Fibroblast of lung (primary cell): ENCODE measurements around the gene MPC1L. TPM values are rescaled to one million over a fixed set of nuclear protein-coding genes. Genes with fewer than 3 reads are reported as not detected.
A peak's percentile ranks its signal among the peaks of the same experiment; 100 is the strongest.

ENCODE experiments used
- DNase-seq, 2 donors: peaks; one replicate each; pipeline versions ENCODE4 v3.0.0 to v3.0.0-alpha.2; 2010; ENCODE audit warnings: low read depth in 2 of 2
- H2AFZ ChIP-seq: 2 replicates; pipeline ENCODE4 v1.5.1; 2012; ENCODE audit warnings: low read length, control low read depth, inconsistent platforms
- H3K27ac ChIP-seq: 2 replicates; pipeline ENCODE4 v1.5.1; 2011; ENCODE audit warnings: low read length, control low read depth; ENCODE audit not compliant: insufficient read depth
- H3K27me3 ChIP-seq: 2 replicates; pipeline ENCODE4 v1.5.1; 2011; ENCODE audit warnings: mild to moderate bottlenecking, low read length; ENCODE audit not compliant: control insufficient read depth, insufficient read depth
- H3K36me3 ChIP-seq: 2 replicates; pipeline ENCODE4 v1.5.1; 2011; ENCODE audit warnings: low read length; ENCODE audit not compliant: control insufficient read depth, insufficient read depth
- H3K4me1 ChIP-seq: 2 replicates; pipeline ENCODE4 v1.5.1; 2011; ENCODE audit warnings: low read length; ENCODE audit not compliant: control insufficient read depth, insufficient read depth; ENCODE audit errors: extremely low read depth
- H3K4me2 ChIP-seq: 2 replicates; pipeline ENCODE4 v1.5.1; 2011; ENCODE audit warnings: low read length, control low read depth; ENCODE audit not compliant: insufficient read depth; ENCODE audit errors: extremely low read depth
- H3K4me3 ChIP-seq, 4 experiments: fragments of 200-600 bp in 1 of 4; sonication (generic) in 1 of 4; replicated peaks in 1 of 4; 2 replicates each; pipeline ENCODE4 v1.5.1; 2011 to 2016; ENCODE audit warnings: low read length in 4 of 4, low read depth in 3 of 4, mild to moderate bottlenecking in 3 of 4, control low read depth in 2 of 4, inconsistent platforms in 1 of 4, mixed read lengths in 1 of 4; ENCODE audit not compliant: insufficient read depth in 1 of 4; ENCODE audit errors: control extremely low read depth in 1 of 4
- H3K79me2 ChIP-seq: 2 replicates; pipeline ENCODE4 v1.5.1; 2012; ENCODE audit warnings: mild to moderate bottlenecking, low read length, inconsistent platforms; ENCODE audit not compliant: control insufficient read depth, insufficient read depth
- H3K9ac ChIP-seq: 2 replicates; pipeline ENCODE4 v1.5.1; 2011; ENCODE audit warnings: mild to moderate bottlenecking, low read length, control low read depth; ENCODE audit not compliant: insufficient read depth
- H3K9me3 ChIP-seq: 2 replicates; pipeline ENCODE4 v1.5.1; 2012; ENCODE audit warnings: low read depth, low read length; ENCODE audit not compliant: control insufficient read depth, insufficient read depth
- H4K20me1 ChIP-seq: 2 replicates; pipeline ENCODE4 v1.5.1; 2011; ENCODE audit warnings: low read length; ENCODE audit not compliant: control insufficient read depth, insufficient read depth; ENCODE audit errors: extremely low read depth
- EZH2 ChIP-seq: IDR thresholded peaks from 2 replicates; pipeline ENCODE4 v1.5.1; 2012; ENCODE audit warnings: low read length, control low read depth, mild to moderate bottlenecking; ENCODE audit errors: missing control alignments
- polyA plus RNA-seq, 2 donors: library from polyadenylated mRNA; depleted of rRNA in 1 of 2; stranded (reverse) in 1 of 2; unstranded in 1 of 2; fragments of >200 nt; gene quantifications; 2 replicates each; pipeline ENCODE4 v1.2.1, GENCODE V29; 2011 to 2012; ENCODE audit warnings: missing spikeins in 1 of 2
- total RNA-seq: library from RNA; depleted of rRNA; stranded (reverse); fragments of >200 nt; gene quantifications from 2 replicates; pipeline ENCODE4 v1.2.1, GENCODE V29; 2014
- TF ChIP-seq, protein P1 (sequence below), 2 donors: IDR thresholded peaks in 1 of 2; conservative IDR thresholded peaks in 1 of 2; 1 replicate in 1 of 2; 2 replicates in 1 of 2; pipeline ENCODE4 v1.5.1; 2011 to 2012; ENCODE audit warnings: low read length in 2 of 2, control low read depth in 1 of 2, inconsistent platforms in 1 of 2, low read depth in 1 of 2, mild to moderate bottlenecking in 1 of 2

Gene MPC1L
- total and polyA plus RNA-seq, 2 donors (not counting 1 experiment from before 2014, with no cell fraction given), result not detected

DNA sequence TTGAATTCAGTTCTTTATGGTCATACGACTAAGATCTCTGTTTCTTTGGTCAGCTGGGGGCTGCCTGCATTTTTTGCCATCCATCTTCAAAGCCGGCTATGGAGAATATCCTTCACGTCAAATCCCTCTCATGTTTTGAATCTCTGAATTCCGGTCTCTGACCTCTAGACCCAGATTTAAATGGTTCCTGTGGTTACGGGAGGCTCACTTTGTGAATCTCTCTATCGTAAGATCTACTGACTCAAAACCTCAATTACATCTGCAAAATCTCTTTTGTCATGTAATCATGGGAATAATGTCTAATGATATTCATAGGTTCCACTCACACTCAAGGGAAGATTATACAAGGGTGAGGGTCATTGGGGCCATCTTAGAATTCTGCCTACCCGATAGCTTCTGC, 5.7 kb upstream of the MPC1L start:
- H3K9ac ChIP-seq, result no peak overlapping the region
- H4K20me1 ChIP-seq, result no peaks in the 10 kb centered on the region
- H2AFZ ChIP-seq, result no peak overlapping the region
- DNase-seq, result peak in 1 of 2 donors; percentile 7
- no peak overlapping the region for H3K4me2 ChIP-seq
- no peaks in the 10 kb centered on the region for H3K27me3 ChIP-seq
- no peak overlapping the region for H3K27ac ChIP-seq
- H3K9me3 ChIP-seq, result no peaks in the 10 kb centered on the region
- H3K4me1 ChIP-seq, result no peaks in the 10 kb centered on the region
- H3K36me3 ChIP-seq, result no peaks in the 10 kb centered on the region
- no peak for TF ChIP-seq EZH2
- TF ChIP-seq, protein P1, sequence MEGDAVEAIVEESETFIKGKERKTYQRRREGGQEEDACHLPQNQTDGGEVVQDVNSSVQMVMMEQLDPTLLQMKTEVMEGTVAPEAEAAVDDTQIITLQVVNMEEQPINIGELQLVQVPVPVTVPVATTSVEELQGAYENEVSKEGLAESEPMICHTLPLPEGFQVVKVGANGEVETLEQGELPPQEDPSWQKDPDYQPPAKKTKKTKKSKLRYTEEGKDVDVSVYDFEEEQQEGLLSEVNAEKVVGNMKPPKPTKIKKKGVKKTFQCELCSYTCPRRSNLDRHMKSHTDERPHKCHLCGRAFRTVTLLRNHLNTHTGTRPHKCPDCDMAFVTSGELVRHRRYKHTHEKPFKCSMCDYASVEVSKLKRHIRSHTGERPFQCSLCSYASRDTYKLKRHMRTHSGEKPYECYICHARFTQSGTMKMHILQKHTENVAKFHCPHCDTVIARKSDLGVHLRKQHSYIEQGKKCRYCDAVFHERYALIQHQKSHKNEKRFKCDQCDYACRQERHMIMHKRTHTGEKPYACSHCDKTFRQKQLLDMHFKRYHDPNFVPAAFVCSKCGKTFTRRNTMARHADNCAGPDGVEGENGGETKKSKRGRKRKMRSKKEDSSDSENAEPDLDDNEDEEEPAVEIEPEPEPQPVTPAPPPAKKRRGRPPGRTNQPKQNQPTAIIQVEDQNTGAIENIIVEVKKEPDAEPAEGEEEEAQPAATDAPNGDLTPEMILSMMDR (conservative IDR thresholded peaks at IDR 0.05 in 1 of 2, IDR thresholded peaks at IDR 0.05 in 1 of 2; ENCODE audit: low read depth in 1 of 2, low read length in 2 of 2), result no peak
- no peak overlapping the region for H3K4me3 ChIP-seq
- no peaks in the 10 kb centered on the region for H3K79me2 ChIP-seq

DNA sequence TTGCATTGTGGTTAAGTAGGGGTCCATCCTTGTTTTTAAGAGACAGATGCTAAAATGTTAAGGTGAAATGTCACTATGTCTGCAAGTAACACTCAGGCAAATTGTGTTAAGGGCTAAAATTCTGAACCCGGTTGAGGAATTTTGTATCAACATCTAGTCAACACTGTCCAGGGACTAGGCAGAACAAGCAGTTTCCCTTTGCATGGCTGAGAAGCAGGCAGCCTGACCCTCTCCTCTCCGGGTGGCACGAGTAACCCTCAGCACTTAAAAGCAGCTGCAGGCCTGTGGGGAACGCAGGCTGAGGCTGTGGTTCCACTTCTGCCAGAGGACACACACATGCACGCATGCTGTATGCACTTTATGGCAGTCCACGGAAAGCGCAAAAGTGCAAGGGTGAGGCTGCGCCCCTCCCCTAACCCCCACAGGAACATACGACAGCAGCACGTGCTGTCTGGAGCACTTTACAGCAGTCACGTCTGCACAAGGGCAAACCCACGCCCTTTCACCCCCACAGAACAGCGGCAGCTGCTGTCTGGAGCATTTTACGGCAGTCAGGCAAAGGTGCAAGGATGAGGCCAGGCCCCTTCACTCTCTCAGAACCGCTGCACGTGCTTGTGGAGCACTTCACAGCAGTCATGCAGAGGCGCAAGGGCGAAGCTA, 619 bp upstream of the MPC1L start:
- H4K20me1 ChIP-seq, result no peaks in the 10 kb centered on the region
- no peaks in the 10 kb centered on the region for H3K36me3 ChIP-seq
- TF ChIP-seq EZH2, result no peak
- TF ChIP-seq, protein P1 (conservative IDR thresholded peaks at IDR 0.05 in 1 of 2, IDR thresholded peaks at IDR 0.05 in 1 of 2; ENCODE audit: low read depth in 1 of 2, low read length in 2 of 2), result no peak
- DNase-seq, result no peak
- no peak overlapping the region for H3K27ac ChIP-seq
- no peaks in the 10 kb centered on the region for H3K27me3 ChIP-seq
- H2AFZ ChIP-seq, result no peak overlapping the region
- H3K79me2 ChIP-seq, result no peaks in the 10 kb centered on the region
- no peak overlapping the region for H3K4me3 ChIP-seq
- H3K9me3 ChIP-seq, result no peaks in the 10 kb centered on the region
- H3K4me2 ChIP-seq, result no peak overlapping the region
- H3K9ac ChIP-seq, result no peak overlapping the region
- H3K4me1 ChIP-seq, result no peaks in the 10 kb centered on the region

GRCh38 chrX:40623665-40624064, 437 bp downstream of the MPC1L start:
- Histone ChIP-seq H3K36me3 (no peaks in the 10 kb centered on the region), H4K20me1 (no peaks in the 10 kb centered on the region), H2AFZ (no peak overlapping the region), H3K4me3 (no peak overlapping the region), H3K9ac (no peak overlapping the region), H3K27me3 (no peaks in the 10 kb centered on the region), H3K79me2 (no peaks in the 10 kb centered on the region), H3K9me3 (no peaks in the 10 kb centered on the region), H3K4me1 (no peaks in the 10 kb centered on the region), H3K27ac (no peak overlapping the region), H3K4me2 (no peak overlapping the region)
- no peak for TF ChIP-seq EZH2
- TF ChIP-seq, protein P1 (conservative IDR thresholded peaks at IDR 0.05 in 1 of 2, IDR thresholded peaks at IDR 0.05 in 1 of 2; ENCODE audit: low read depth in 1 of 2, low read length in 2 of 2), result no peak
- no peak for DNase-seq
